HG03045 (cell line): ENCODE results near the gene COL4A1.

ENCODE experiments used
- ATAC-seq: cut with Tn5 transposase; IDR thresholded peaks from one replicate; pipeline ENCODE4 v1.9.1; 2021; ENCODE audit warnings: mild to moderate bottlenecking, moderate library complexity; ENCODE audit not compliant: unreplicated experiment

Gene COL4A1

GRCh38 chr13:110310541-110311442 lies 3.8 kb upstream of the COL4A1 start:
- no peak for ATAC-seq

- no peak for ATAC-seq
Observed at GRCh38 chr13:110309661-110310524, 2.9 kb upstream of the COL4A1 start.

DNA sequence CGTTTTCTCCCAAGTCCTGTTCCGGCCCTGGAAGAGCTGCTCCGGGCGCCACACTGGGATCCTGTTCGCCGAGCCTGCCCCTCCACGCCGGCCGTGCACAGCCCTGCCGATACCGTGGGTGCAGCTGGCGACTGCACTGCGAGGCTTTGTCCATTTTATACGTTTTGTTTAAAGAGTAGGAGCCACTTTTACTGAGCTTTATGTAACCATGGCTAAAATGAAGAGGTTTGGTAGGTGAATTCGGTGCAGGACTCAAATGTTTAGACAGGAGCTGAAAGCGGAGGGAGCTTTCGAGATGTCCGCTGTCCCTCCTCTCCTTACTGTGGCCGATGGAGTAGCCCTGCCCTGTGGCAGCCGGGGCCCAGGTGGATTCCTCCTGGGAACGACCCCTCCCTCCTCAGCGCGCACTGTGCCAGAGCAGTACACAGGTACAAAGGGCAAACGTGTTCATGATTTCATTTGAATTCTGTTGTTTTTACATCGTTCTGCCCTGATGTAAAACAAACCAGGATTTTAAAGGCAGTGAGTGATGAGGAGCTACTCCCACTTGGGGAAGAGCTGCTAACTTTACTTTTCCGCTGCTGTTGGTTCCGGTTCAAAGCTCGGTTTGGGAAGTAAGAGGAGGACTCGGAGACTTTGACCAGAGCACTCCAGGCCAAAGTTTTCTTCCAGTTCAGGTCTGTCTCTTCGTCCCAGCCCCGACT lies 1.9 kb upstream of the COL4A1 start:
- no peak for ATAC-seq

DNA sequence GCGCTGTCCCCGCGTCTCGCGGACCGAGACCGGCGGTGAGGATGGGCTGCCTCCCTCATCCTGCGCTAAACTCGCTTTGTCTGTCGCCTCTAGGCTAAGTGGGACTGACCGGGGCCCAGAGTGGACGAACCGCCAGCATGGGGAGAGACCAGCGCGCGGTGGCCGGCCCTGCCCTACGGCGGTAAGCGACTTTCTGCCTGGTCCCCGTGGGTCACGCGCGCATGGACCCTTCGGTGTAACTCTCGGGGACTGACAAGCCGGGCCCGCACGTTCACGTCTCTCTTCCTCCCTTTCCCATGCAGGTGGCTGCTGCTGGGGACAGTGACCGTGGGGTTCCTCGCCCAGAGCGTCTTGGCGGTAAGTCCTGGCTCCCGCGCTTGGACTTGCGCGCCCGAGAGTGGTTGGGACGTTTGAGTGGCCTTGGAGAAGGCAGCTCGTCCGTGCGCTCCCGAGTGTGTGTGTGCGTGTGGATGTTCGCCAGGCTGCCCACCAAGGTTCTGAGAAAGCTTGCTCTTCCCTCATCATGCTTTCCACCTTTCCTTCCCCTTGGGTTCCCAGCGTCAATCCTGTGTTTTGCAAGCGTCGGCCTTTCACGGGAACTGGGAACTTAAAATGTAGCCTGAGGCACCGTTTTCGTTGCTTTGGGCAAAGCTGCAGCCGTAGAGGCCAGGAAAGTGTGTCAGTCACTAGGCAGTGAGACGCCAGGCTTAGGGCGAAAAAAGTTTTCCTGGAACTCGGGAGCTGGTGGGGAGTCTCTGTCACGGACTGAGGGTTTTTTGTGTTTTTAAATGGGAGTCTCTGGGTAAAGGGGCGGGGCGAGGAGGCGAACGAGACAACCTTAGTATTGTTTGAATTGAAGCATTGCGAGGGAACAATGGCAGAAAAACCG lies 1.1 kb upstream of the COL4A1 start:
- ATAC-seq, result no peak

DNA sequence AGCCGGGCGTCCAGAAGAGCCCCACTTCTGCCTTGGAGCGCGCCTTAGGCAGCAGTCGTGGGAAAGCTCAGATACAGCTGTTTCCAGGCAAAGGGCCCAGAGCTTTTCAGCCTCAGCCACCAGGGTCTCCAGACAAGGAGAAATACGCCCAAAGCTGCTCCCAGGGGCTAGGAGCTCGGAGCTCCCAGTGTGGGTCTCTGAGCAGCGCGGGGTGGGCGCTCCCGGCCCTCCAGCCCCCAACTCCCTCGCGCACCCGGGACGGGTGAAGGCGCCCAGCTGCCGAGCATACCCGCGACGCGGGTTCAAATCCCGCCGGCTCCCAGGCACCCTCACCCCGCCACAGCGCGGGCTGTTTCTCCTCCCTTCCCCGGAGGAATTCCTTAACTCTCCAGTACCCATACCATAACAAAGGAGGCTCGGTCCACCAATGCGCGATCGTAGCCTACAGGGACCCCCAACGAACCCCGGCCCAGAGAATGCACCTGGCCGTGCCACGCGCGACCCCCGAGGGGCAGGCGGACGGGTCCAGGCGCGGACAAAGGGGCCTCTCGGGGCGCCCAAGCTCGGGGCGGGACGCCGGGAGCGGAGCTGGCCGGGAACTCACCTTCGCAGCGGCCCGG lies 507 bp downstream of the COL4A1 start:
- ATAC-seq, result no peak

DNA sequence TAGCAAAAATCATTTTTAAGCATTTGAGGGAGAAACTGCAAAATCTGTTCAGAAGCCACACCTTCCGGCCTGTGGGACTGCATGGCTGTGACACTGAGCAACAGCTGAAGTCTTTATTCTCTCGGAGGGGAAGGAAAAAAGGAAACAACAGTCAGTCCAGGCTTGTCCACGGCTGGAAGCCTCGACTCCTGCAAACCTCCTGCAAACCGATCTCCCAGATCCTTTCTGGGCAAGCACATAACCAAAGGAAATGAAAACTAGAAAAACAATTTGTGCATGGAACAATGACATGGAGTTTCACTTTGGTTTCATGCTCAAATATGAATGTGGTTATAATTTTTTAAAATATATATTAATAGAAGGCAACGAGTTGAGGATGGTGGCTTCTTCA lies 1.0 kb downstream of the COL4A1 start:
- ATAC-seq, result no peak

DNA sequence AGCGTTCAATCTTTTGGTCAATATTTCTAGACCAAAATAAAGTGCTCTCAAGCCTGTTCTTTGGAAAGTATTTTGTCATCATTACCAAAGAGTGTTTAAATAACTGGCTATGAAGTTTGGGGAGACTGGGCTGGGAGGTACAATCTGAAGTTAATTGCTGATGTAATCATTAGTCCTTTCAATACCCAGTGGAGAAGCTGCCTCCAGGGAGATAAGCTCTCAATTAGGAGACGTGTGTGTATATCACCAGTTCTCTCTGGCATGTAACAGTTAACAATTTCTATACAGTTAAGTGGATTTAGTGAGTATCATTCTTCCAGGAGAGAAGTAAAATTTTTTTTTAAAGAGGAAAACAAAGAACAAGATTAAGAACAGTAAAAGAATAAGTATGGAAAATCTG lies 1.4 kb downstream of the COL4A1 start:
- ATAC-seq, result no peak

DNA sequence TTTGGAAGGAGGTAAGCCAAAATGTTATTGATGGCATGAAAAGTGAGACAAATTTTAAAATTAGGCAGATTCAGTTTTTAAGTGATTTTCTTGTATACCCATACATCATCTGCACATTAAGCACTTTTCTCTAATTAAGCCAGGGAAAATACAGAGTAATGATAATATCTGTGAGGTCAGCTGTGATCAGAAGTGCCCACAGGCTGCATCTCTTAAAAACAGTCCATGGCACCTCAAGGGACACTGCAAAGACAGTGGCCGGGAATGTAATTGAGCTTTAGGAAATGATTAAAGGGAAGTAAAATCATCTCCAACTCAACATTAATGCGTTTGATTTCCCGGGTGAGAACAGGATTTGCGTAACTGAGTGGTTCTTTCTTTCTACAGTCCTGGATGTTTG lies 2.0 kb downstream of the COL4A1 start:
- ATAC-seq, result no peak

- ATAC-seq, result no peak
Observed at GRCh38 chr13:110304256-110304655, 2.7 kb downstream of the COL4A1 start.

DNA sequence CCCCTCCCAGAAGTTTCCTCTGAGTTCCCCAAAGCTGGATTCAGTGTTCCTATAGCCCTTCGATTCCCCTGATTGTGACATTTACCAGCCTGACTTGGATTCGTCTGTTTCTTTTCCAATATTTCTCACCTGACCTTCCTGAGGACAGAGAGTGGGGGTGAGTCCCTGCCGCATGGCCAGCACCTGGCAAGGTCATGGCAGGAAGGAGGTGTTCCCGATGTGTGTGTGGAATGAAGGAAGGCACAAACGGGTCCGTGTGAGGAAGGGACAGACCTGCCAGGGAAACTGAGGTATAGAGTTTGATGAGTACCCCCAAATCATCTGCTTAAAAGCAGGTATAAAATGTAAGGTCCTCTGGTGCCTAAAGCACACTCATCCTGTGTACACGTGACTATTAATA lies 3.3 kb downstream of the COL4A1 start:
- no peak for ATAC-seq

GRCh38 chr13:110302997-110303396 lies 4.0 kb downstream of the COL4A1 start:
- no peak for ATAC-seq

DNA sequence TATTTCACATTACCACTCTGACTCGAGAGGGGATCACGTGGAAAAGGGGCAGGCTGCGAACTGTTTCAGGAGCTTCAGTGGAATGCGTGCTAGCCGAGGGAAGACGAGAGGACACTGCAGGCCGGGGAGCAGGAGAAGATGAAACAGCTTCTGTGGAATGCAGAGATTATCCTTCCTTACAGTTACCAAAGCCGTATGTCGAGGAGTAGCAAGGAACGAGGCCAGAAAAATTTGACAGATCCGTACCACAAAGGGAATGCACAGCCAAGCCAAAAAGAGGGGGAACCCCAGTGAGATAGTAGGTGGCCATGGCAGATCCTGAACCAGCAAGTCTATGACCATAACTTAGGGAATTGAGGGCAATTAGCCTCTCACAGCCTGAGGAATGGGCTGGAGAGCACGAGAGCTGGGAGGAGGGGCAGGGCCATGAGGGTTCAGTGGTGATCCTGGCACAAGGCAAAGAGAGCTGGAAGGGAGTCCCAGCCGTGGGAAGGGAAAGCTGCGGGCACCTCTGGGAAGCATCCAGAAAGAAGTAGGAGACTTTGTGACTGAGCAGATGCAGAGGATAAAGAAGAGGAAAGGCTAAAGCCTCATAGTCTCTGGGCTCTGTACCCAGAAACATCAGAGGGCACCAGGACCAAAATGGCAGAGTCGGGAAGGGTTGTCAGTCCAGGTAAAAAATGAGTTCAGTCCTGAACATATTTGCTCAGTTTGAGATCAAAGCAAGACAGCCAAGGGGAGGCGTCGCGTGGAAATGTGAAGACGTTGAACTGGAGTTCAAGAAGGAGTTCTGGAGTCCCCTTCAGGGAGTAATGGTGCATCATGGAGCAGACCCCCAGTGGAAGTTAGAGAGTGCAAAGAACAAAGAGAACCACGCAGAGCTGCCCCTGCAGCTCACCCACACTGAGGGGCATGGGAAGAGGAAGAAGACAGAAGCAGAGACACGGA lies 5.1 kb downstream of the COL4A1 start:
- ATAC-seq, result no peak

GRCh38 chr13:110301083-110301482 lies 5.9 kb downstream of the COL4A1 start:
- no peak for ATAC-seq

DNA sequence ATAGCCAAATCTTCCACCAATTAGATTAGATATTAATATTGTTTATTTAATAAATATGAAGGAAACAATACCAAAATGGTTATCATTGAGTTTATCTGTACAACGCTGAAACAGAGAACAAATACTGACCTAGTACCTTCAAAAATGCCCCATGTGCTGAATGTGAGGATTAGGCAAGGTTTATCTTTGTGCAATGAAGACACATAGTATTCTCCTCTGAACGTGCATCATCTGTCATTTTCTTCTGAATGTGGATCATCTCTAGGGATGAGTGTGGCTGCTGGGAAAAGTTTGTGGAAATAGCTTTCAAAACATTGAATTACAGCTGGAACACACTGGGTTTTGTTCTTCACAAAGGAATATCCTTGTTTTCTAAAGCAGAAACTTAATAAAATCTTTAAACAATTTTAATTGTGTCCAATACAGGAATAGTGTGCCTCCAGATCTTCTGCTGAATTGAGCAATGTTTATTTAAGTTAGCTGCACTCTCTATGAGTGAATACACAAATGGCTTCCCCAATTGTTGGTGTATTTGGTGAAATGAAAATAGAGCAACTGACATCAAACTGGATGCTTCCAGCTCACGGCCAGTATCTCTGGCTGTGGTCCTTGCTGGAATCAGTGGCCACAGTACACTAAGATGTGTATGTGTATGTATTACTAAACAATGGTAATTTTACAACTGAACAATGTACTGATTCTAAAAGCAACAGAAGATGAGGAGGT lies 6.7 kb downstream of the COL4A1 start:
- no peak for ATAC-seq

DNA sequence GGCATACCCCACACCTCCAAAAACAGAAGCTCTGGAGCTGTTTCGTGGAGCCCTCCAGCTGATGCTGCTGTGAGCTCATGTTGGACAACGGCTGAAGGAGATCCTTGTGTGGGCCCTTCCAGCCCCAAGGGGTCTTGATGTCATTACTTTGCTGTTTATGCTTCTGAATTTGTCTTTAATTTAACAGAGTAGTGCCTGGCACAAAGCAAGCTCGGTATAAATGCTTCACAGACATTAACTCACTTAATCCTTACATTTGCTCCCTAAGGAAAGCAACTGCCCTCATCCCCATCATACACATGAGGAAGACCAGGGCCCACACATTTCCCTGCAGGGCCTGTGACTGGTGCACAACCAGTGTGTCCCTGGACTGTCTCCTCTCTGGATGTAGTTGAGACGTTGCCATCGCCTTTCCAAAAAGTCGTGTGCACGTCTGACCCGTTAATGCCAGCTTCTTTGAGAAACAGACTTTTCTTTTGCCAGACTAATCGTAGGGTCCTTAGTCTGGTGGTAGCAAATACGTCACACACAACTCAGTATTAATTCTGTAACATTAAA lies 7.6 kb downstream of the COL4A1 start:
- no peak for ATAC-seq

- ATAC-seq, result no peak
Observed at GRCh38 chr13:110298505-110299282, 8.3 kb downstream of the COL4A1 start.
